Fibroblast of lung (primary cell): ENCODE measurements around the gene RTN3.

Experiments
- EZH2 ChIP-seq: IDR thresholded peaks from 2 replicates; pipeline ENCODE4 v1.5.1; 2012; ENCODE audit warnings: low read length, control low read depth, mild to moderate bottlenecking; ENCODE audit errors: missing control alignments
- TF ChIP-seq, protein P1 (sequence below), 2 donors: IDR thresholded peaks in 1 of 2; conservative IDR thresholded peaks in 1 of 2; 1 replicate in 1 of 2; 2 replicates in 1 of 2; pipeline ENCODE4 v1.5.1; 2011 to 2012; ENCODE audit warnings: low read length in 2 of 2, control low read depth in 1 of 2, inconsistent platforms in 1 of 2, low read depth in 1 of 2, mild to moderate bottlenecking in 1 of 2

DNA sequence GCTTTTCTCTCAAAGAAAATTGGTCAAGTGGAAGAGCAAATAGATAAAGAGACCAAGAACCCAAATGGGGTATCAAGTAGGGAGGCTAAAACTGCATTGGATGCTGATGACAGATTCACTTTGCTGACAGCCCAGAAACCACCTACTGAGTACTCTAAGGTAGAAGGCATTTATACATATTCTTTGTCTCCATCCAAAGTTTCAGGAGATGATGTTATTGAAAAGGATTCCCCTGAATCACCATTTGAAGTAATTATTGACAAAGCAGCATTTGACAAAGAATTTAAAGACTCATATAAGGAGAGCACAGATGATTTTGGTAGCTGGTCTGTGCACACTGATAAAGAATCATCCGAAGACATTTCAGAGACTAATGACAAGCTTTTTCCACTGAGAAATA, 37.7 kb downstream of the RTN3 start:
- TF ChIP-seq, protein P1, sequence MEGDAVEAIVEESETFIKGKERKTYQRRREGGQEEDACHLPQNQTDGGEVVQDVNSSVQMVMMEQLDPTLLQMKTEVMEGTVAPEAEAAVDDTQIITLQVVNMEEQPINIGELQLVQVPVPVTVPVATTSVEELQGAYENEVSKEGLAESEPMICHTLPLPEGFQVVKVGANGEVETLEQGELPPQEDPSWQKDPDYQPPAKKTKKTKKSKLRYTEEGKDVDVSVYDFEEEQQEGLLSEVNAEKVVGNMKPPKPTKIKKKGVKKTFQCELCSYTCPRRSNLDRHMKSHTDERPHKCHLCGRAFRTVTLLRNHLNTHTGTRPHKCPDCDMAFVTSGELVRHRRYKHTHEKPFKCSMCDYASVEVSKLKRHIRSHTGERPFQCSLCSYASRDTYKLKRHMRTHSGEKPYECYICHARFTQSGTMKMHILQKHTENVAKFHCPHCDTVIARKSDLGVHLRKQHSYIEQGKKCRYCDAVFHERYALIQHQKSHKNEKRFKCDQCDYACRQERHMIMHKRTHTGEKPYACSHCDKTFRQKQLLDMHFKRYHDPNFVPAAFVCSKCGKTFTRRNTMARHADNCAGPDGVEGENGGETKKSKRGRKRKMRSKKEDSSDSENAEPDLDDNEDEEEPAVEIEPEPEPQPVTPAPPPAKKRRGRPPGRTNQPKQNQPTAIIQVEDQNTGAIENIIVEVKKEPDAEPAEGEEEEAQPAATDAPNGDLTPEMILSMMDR (conservative IDR thresholded peaks at IDR 0.05 in 1 of 2, IDR thresholded peaks at IDR 0.05 in 1 of 2; ENCODE audit: low read depth in 1 of 2, low read length in 2 of 2), result no peak
- no peak for TF ChIP-seq EZH2
